ENCODE results near the gene SOSTDC1. TPM values are rescaled to one million over a fixed set of nuclear protein-coding genes. Genes with fewer than 3 reads are reported as not detected.

Gene SOSTDC1
- polyA plus RNA-seq, 1 donor from 2014 or later, result 0.52 TPM

GRCh38 chr7:16504019-16504418 is 38.5 kb upstream of the SOSTDC1 start:
- Histone ChIP-seq H3K27me3 (ENCODE audit: insufficient read depth, low read depth, low read length) (no peaks in the 10 kb centered on the region), H3K9ac (ENCODE audit: low read length) (no peak overlapping the region), H3K9me3 (ENCODE audit: low read length) (no peaks in the 10 kb centered on the region), H2AFZ (ENCODE audit: low read depth, low read length) (no peak overlapping the region), H3K79me2 (replicated peaks; ENCODE audit: insufficient read depth, low read length) (no peaks in the 10 kb centered on the region), H3K4me3 (ENCODE audit: low read length) (no peak overlapping the region), H3F3A (ENCODE audit: insufficient read depth, low read length, poor library complexity, severe bottlenecking) (no peaks in the 10 kb centered on the region), H3K27ac (ENCODE audit: low read length) (no peak overlapping the region), H3K4me2 (ENCODE audit: low read length) (no peak overlapping the region), H3K9me2 (ENCODE audit: insufficient read depth, low read length) (no peaks in the 10 kb centered on the region), H4K20me1 (ENCODE audit: insufficient read depth) (no peaks in the 10 kb centered on the region), H3K36me3 (ENCODE audit: insufficient read depth, low read length) (no peaks in the 10 kb centered on the region)
- TF ChIP-seq RAD21 (conservative IDR thresholded peaks at IDR 0.05), result no peak
- TF ChIP-seq POLR2AphosphoS5 (IDR thresholded peaks at IDR 0.05), result no peak
- no peak for TF ChIP-seq MXI1 (conservative IDR thresholded peaks at IDR 0.05; ENCODE audit: poor library complexity, severe bottlenecking)
- TF ChIP-seq TAF1 (IDR thresholded peaks at IDR 0.05; ENCODE audit: low read depth), result no peak
- TF ChIP-seq CTCF (IDR thresholded peaks at IDR 0.05; ENCODE audit: poor library complexity, severe bottlenecking), result no peak

GRCh38 chr7:16502303-16502702 is 36.8 kb upstream of the SOSTDC1 start:
- H3K4me3 ChIP-seq (ENCODE audit: low read length), result no peak overlapping the region
- no peak overlapping the region for H2AFZ ChIP-seq (ENCODE audit: low read depth, low read length)
- no peak for TF ChIP-seq TAF1 (IDR thresholded peaks at IDR 0.05; ENCODE audit: low read depth)
- no peak for TF ChIP-seq SMC3 (conservative IDR thresholded peaks at IDR 0.05; ENCODE audit: poor library complexity)
- TF ChIP-seq CTCF (IDR thresholded peaks at IDR 0.05; ENCODE audit: poor library complexity, severe bottlenecking), result no peak
- TF ChIP-seq EZH2 (IDR thresholded peaks at IDR 0.05; ENCODE audit: borderline replicate concordance, insufficient read depth, low read length, poor library complexity, severe bottlenecking), result no peak
- TF ChIP-seq POLR2AphosphoS5 (IDR thresholded peaks at IDR 0.05), result no peak
- no peak for TF ChIP-seq REST (IDR thresholded peaks at IDR 0.05; ENCODE audit: borderline replicate concordance)
- no peak for TF ChIP-seq RAD21 (conservative IDR thresholded peaks at IDR 0.05)
- TF ChIP-seq MXI1 (conservative IDR thresholded peaks at IDR 0.05; ENCODE audit: poor library complexity, severe bottlenecking), result no peak
- no peak for TF ChIP-seq EP300 (conservative IDR thresholded peaks at IDR 0.05; ENCODE audit: poor library complexity, severe bottlenecking)
- no peaks in the 10 kb centered on the region for H4K20me1 ChIP-seq (ENCODE audit: insufficient read depth)
- H3K9me2 ChIP-seq (ENCODE audit: insufficient read depth, low read length), result no peaks in the 10 kb centered on the region
- no peak overlapping the region for H3K4me2 ChIP-seq (ENCODE audit: low read length)
- H3K36me3 ChIP-seq (ENCODE audit: insufficient read depth, low read length), result no peaks in the 10 kb centered on the region
- H3K9me3 ChIP-seq (ENCODE audit: low read length), result no peaks in the 10 kb centered on the region
- H3K27ac ChIP-seq (ENCODE audit: low read length), result no peak overlapping the region
- no peaks in the 10 kb centered on the region for H3K27me3 ChIP-seq (ENCODE audit: insufficient read depth, low read depth, low read length)
- H3F3A ChIP-seq (ENCODE audit: insufficient read depth, low read length, poor library complexity, severe bottlenecking), result no peaks in the 10 kb centered on the region
- H3K9ac ChIP-seq (ENCODE audit: low read length), result no peak overlapping the region
- no peaks in the 10 kb centered on the region for H3K79me2 ChIP-seq (replicated peaks; ENCODE audit: insufficient read depth, low read length)
